Endothelial cell of umbilical vein (primary cell): ENCODE data around the gene MLPH. TPM values are rescaled to one million over a fixed set of nuclear protein-coding genes. Genes with fewer than 3 reads are reported as not detected.

ENCODE experiments used
- BruUV-seq: library from RNA; stranded (reverse); fragments of 400-500 nt; replicated peaks from 2 replicates; lab custom pipeline; 2021; lab: Mats Ljungman, UMichigan
- CTCF ChIA-PET: fragments of 300-600, 350-600 bp; sonication (Branson Sonifier 250); formaldehyde crosslinking; loops from one replicate; lab custom pipeline; 2021; ENCODE audit warnings: antibody characterized with exemption, inconsistent platforms; lab: Charles Lee
- POLR2A ChIA-PET: fragments of 300-600, 350-600 bp; sonication (Branson Sonifier 250); formaldehyde crosslinking; loops from one replicate; lab custom pipeline; 2021; ENCODE audit warnings: antibody characterized with exemption, inconsistent platforms; lab: Charles Lee
- DNase-seq: peaks from one replicate; pipeline ENCODE4 v3.0.0-alpha.2; 2011; ENCODE audit warnings: low read depth, low spot score
- FAIRE-seq: peaks from 2 replicates; lab custom pipeline; 2011; peaks lifted over from hg19 to GRCh38; lab: Jason Lieb, UNC
- H2AFZ ChIP-seq: 2 replicates; pipeline ENCODE4 v1.6.0; 2012; ENCODE audit warnings: low read depth, low read length, control low read depth, inconsistent platforms
- H3K27ac ChIP-seq: 2 replicates; pipeline ENCODE4 v1.5.1; 2011; ENCODE audit warnings: low read depth, mild to moderate bottlenecking, control low read depth, low read length, moderate library complexity; ENCODE audit not compliant: insufficient read depth
- H3K27me3 ChIP-seq, 2 experiments: 2 replicates each; pipeline versions ENCODE4 v1.6.0 to v1.6.1; 2011; ENCODE audit warnings: low read length in 2 of 2, mixed read lengths in 1 of 2; ENCODE audit not compliant: control insufficient read depth in 2 of 2, insufficient read depth in 2 of 2
- H3K36me3 ChIP-seq, 2 experiments: 2 replicates in 1 of 2; 3 replicates in 1 of 2; pipeline ENCODE4 v1.5.1; 2011; ENCODE audit warnings: low read length in 2 of 2, mild to moderate bottlenecking in 1 of 2, moderate library complexity in 1 of 2; ENCODE audit not compliant: control insufficient read depth in 2 of 2, insufficient read depth in 2 of 2; ENCODE audit errors: extremely low read depth in 1 of 2
- H3K4me1 ChIP-seq: 3 replicates; pipeline ENCODE4 v1.5.1; 2011; ENCODE audit warnings: mild to moderate bottlenecking, low read length; ENCODE audit not compliant: control insufficient read depth, insufficient read depth; ENCODE audit errors: extremely low read depth
- H3K4me2 ChIP-seq: 2 replicates; pipeline ENCODE4 v1.6.1; 2011; ENCODE audit warnings: low read length, control low read depth, mixed read lengths; ENCODE audit not compliant: insufficient read depth
- H3K4me3 ChIP-seq, 3 experiments: fragments of 200-600 bp in 1 of 3; sonication (generic), shearing (Covaris generic) in 1 of 3; replicated peaks in 1 of 3; 2 replicates each; pipeline ENCODE4 v1.5.1; 2011 to 2016; ENCODE audit warnings: control low read depth in 3 of 3, low read length in 3 of 3, mild to moderate bottlenecking in 2 of 3, inconsistent platforms in 1 of 3, low read depth in 1 of 3, moderate library complexity in 1 of 3; ENCODE audit not compliant: insufficient read depth in 1 of 3
- H3K79me2 ChIP-seq: 2 replicates; pipeline ENCODE4 v1.6.0; 2012; ENCODE audit warnings: low read length, inconsistent platforms; ENCODE audit not compliant: control insufficient read depth, insufficient read depth
- H3K9ac ChIP-seq: replicated peaks from 2 replicates; pipeline ENCODE3; 2011; ENCODE audit warnings: low read length, control low read depth; ENCODE audit not compliant: insufficient read depth; ENCODE audit errors: extremely low read depth
- H3K9me1 ChIP-seq: replicated peaks from 3 replicates; pipeline ENCODE4 v1.6.0; 2011; ENCODE audit warnings: mild to moderate bottlenecking, low read length; ENCODE audit not compliant: control insufficient read depth, insufficient read depth; ENCODE audit errors: extremely low read depth
- H3K9me3 ChIP-seq: replicated peaks from 2 replicates; pipeline ENCODE4 v1.5.1; 2012; ENCODE audit warnings: low read length, inconsistent platforms; ENCODE audit not compliant: control insufficient read depth, insufficient read depth
- H4K20me1 ChIP-seq: replicated peaks from 2 replicates; pipeline ENCODE3; 2011; ENCODE audit warnings: mild to moderate bottlenecking, low read length; ENCODE audit not compliant: control insufficient read depth, insufficient read depth; ENCODE audit errors: extremely low read depth
- CTCF ChIP-seq, 2 donors: IDR thresholded peaks; 1 replicate in 1 of 2; 2 replicates in 1 of 2; pipeline ENCODE4 v1.5.1; 2011; ENCODE audit warnings: low read length in 2 of 2, mild to moderate bottlenecking in 2 of 2, moderate library complexity in 2 of 2, control low read depth in 1 of 2, inconsistent platforms in 1 of 2, low read depth in 1 of 2; ENCODE audit not compliant: insufficient read depth in 1 of 2; ENCODE audit errors: extremely low read depth in 1 of 2
- EZH2 ChIP-seq: IDR thresholded peaks from 2 replicates; pipeline ENCODE4 v1.6.1; 2012; ENCODE audit warnings: borderline replicate concordance, low read depth, mild to moderate bottlenecking, moderate library complexity, low read length, inconsistent platforms; ENCODE audit not compliant: severe bottlenecking
- FOS ChIP-seq: IDR thresholded peaks from 2 replicates; pipeline ENCODE4 v1.6.1; 2011; ENCODE audit warnings: mild to moderate bottlenecking, low read length, moderate library complexity, borderline replicate concordance; ENCODE audit not compliant: insufficient read depth
- GATA2 ChIP-seq: IDR thresholded peaks from 2 replicates; pipeline ENCODE4 v1.7.0; 2011; ENCODE audit warnings: low read depth, mild to moderate bottlenecking, moderate library complexity, mixed read lengths, low read length; ENCODE audit not compliant: insufficient read length, insufficient read depth
- JUN ChIP-seq: IDR thresholded peaks from 2 replicates; pipeline ENCODE4 v1.6.1; 2011; ENCODE audit warnings: borderline replicate concordance, low read depth; ENCODE audit not compliant: insufficient read length, insufficient read depth
- MAX ChIP-seq: IDR thresholded peaks from 2 replicates; pipeline ENCODE4 v1.6.1; 2011; ENCODE audit not compliant: insufficient read depth, insufficient read length
- MYC ChIP-seq: IDR thresholded peaks from one replicate; pipeline ENCODE4 v1.6.1; 2011; ENCODE audit warnings: mild to moderate bottlenecking, low read depth, low read length
- POLR2A ChIP-seq: IDR thresholded peaks from 2 replicates; pipeline ENCODE4 v1.6.1; 2012; ENCODE audit warnings: low read depth, mild to moderate bottlenecking, control low read depth, low read length
- POLR2AphosphoS5 ChIP-seq: IDR thresholded peaks from 2 replicates; pipeline ENCODE4 v1.6.1; 2012; ENCODE audit warnings: low read depth, mild to moderate bottlenecking, control low read depth, low read length, moderate library complexity; ENCODE audit not compliant: insufficient read depth
- dilution Hi-C: fragments of 300-500 bp; cut with MboI; formaldehyde crosslinking; loops from one replicate; pipeline ENCODE4 v1.15.0; 2019; ENCODE audit warnings: low sequenced_read_pairs; ENCODE audit not compliant: extremely low pct_ligation_motif_present
- intact Hi-C: fragments of 100-400 bp; cut with micrococcal nuclease; formaldehyde crosslinking; loops from one replicate; pipeline ENCODE4 v1.10.0; 2022
- polyA plus RNA-seq, 4 experiments: library from polyadenylated mRNA; depleted of rRNA in 3 of 4; stranded (reverse) in 3 of 4; unstranded in 1 of 4; fragments of >200 nt; gene quantifications; 2 replicates each; pipeline versions ENCODE4 v1.2.1 to v1.2.3, GENCODE V29; 2011 to 2012; ENCODE audit warnings: missing spikeins in 1 of 4
- total RNA-seq: library from RNA; stranded (reverse); gene quantifications from 2 replicates; pipeline ENCODE4 v1.2.3, GENCODE V29; 2021

The MLPH gene
- total and polyA plus RNA-seq, 2 donors (not counting 3 experiments of a cell fraction or from before 2014, with no cell fraction given) = not detected

- Histone ChIP-seq H2AFZ (no peak overlapping the region), H3K9ac (no peak overlapping the region), H3K79me2 (no peaks in the 10 kb centered on the region), H3K36me3 (no peaks in the 10 kb centered on the region), H3K4me1 (no peaks in the 10 kb centered on the region), H3K27me3 (peaks cover 50 to 63% of the 10 kb centered on the region in 2 experiments), H3K4me3 (no peak overlapping the region), H4K20me1 (peaks cover 2% of the 10 kb centered on the region), H3K9me1 (no peaks in the 10 kb centered on the region), H3K9me3 (no peaks in the 10 kb centered on the region), H3K4me2 (no peak overlapping the region), H3K27ac (no peak overlapping the region)
- FAIRE-seq (no peak), DNase-seq (no peak)
- intact Hi-C loops (loop anchor here (1.0 kb wide), 1 partner anchor 41 kb away; no protein-coding TSS in a partner anchor), dilution Hi-C loops (no loop called here)
- no peak for TF ChIP-seq GATA2
- TF ChIP-seq MAX = no peak
- TF ChIP-seq POLR2AphosphoS5 = no peak
- TF ChIP-seq POLR2A = no peak
- TF ChIP-seq EZH2 = no peak
- no peak for TF ChIP-seq FOS
- TF ChIP-seq CTCF (IDR thresholded peaks at IDR 0.05; ENCODE audit: extremely low read depth in 1 of 2, insufficient read depth in 1 of 2, low read depth in 1 of 2, low read length in 2 of 2) = no peak
- TF ChIP-seq MYC = no peak
- TF ChIP-seq JUN = no peak
- CTCF ChIA-PET = interaction anchor here (1.0 to 2.0 kb wide), 2 partner anchors 11 to 27 kb away, joined by 5 to 6 read pairs; no protein-coding TSS in a partner anchor
- POLR2A ChIA-PET = no interaction called here
- no TSS peak for BruUV-seq
These were observed 1.2 kb upstream of the MLPH start for GRCh38 chr2:237485844-237486243.
